Embryonic facial prominence (tissue), 1 donor: ENCODE measurements around the gene SIK3.
"Not testable (repeated sequence)": the region's sequence is repeated elsewhere in the genome, so short reads cannot be mapped to it uniquely, and the experiment has no call there.

Experiments used
- DNase-seq: peaks from one replicate; pipeline ENCODE4 v3.0.0-alpha.2; 2016; ENCODE audit errors: extremely low spot score

SIK3 gene

GRCh38 chr11:116825854-116826750, 272.1 kb downstream of the SIK3 start:
- no peak for DNase-seq

- no peak for DNase-seq
These were observed 272.8 kb downstream of the SIK3 start for GRCh38 chr11:116825434-116825833.

GRCh38 chr11:116823031-116823843, 275.0 kb downstream of the SIK3 start, which contains the start of gene APOA4:
APOA4 (minus strand) TSS chr11:116823304; CDS start chr11:116823191, 113 bp downstream.
- DNase-seq = no peak

GRCh38 chr11:116822575-116822974, 275.7 kb downstream of the SIK3 start:
- DNase-seq = no peak

GRCh38 chr11:116821050-116821918, 276.9 kb downstream of the SIK3 start:
- DNase-seq = no peak

- DNase-seq = no peak
These were observed 279.2 kb downstream of the SIK3 start for GRCh38 chr11:116819049-116819448.

- no peak for DNase-seq
These were observed 283.7 kb downstream of the SIK3 start for GRCh38 chr11:116814502-116814901.

GRCh38 chr11:116813781-116814471, 284.3 kb downstream of the SIK3 start:
- no peak for DNase-seq

- DNase-seq = no peak
These were observed 285.1 kb downstream of the SIK3 start for GRCh38 chr11:116813170-116813569.

GRCh38 chr11:116812109-116812508, 286.1 kb downstream of the SIK3 start:
- DNase-seq = no peak

GRCh38 chr11:116811194-116811593, 287.0 kb downstream of the SIK3 start:
- no peak for DNase-seq

- no peak for DNase-seq
These were observed 289.7 kb downstream of the SIK3 start for GRCh38 chr11:116808262-116809175.

GRCh38 chr11:116807601-116808261, 290.5 kb downstream of the SIK3 start:
- no peak for DNase-seq

GRCh38 chr11:116804001-116804400, 294.2 kb downstream of the SIK3 start:
- no peak for DNase-seq

- not testable (repeated sequence) for DNase-seq
These were observed 296.6 kb downstream of the SIK3 start for GRCh38 chr11:116801662-116802061.

- no peak for DNase-seq
These were observed 297.6 kb downstream of the SIK3 start for GRCh38 chr11:116800610-116801009.

GRCh38 chr11:116798368-116798767, 299.9 kb downstream of the SIK3 start:
- no peak for DNase-seq

- no peak for DNase-seq
These were observed 300.4 kb downstream of the SIK3 start for GRCh38 chr11:116797816-116798215.

- no peak for DNase-seq
These were observed 301.7 kb downstream of the SIK3 start for GRCh38 chr11:116796548-116796947.
